ENCODE measurements around the gene ACAD8. TPM values are rescaled to one million over a fixed set of nuclear protein-coding genes. Genes with fewer than 3 reads are reported as not detected.

ACAD8 gene
- total and polyA plus RNA-seq, 2 of the 4 experiments (the other 2 are of a cell fraction): 11.1 to 21.2 TPM

GRCh38 chr11:134271978-134272377 is 18.6 kb downstream of the ACAD8 start:
- no TSS peak for BruUV-seq (replicated peaks)
- H3K4me2 ChIP-seq (ENCODE audit: low read depth, low read length): no peak overlapping the region
- H3K4me1 ChIP-seq (ENCODE audit: control insufficient read depth, insufficient read depth, low read length): peaks cover 1% of the 10 kb centered on the region; the same call in 1 of the 2 replicates
- intact Hi-C loops (cut with micrococcal nuclease) (no loop called here), in situ Hi-C loops (cut with MboI; ENCODE audit: low sequenced_read_pairs) (no loop called here), dilution Hi-C loops (cut with HindIII; ENCODE audit: low sequenced_read_pairs, unreplicated experiment) (no loop called here)
- ChIA-PET POLR2A (ENCODE audit: unreplicated experiment) (no interaction called here), CTCF (no interaction called here)
- no CpG with 5 or more reads among the region's 4 CpGs for WGBS, 2 experiments (ENCODE audit: extremely low coverage in 2 of 2, insufficient read length in 1 of 2)
- no peak overlapping the region for H3K18ac ChIP-seq (ENCODE audit: low read depth, low read length)
- peaks cover 52% of the 10 kb centered on the region for H3K27me3 ChIP-seq (ENCODE audit: control insufficient read depth, insufficient read depth, low read length)
- no peak overlapping the region for H2BK20ac ChIP-seq (ENCODE audit: low read depth, low read length)
- H3K79me1 ChIP-seq (ENCODE audit: low read depth in 1 of 2, low read length in 2 of 2): no peaks in the 10 kb centered on the region
- H2AFZ ChIP-seq (replicated peaks; ENCODE audit: low read length, poor library complexity): no peak overlapping the region
- no peak overlapping the region for H2AK9ac ChIP-seq (replicated peaks; ENCODE audit: low read depth, low read length, poor library complexity)
- TF ChIP-seq BHLHE40 (IDR thresholded peaks at IDR 0.05; ENCODE audit: low read depth, low read length) (no peak), RFX5 (IDR thresholded peaks at IDR 0.05; ENCODE audit: low read depth, low read length) (no peak), FOS (IDR thresholded peaks at IDR 0.05; ENCODE audit: low read depth, low read length) (no peak), RCOR1 (IDR thresholded peaks at IDR 0.05; ENCODE audit: insufficient replicate concordance, low read length) (no peak), CHD1 (IDR thresholded peaks at IDR 0.05; ENCODE audit: low read depth, low read length) (no peak), POLR2A (IDR thresholded peaks at IDR 0.05; ENCODE audit: low read depth, low read length) (no peak), MAZ (IDR thresholded peaks at IDR 0.05; ENCODE audit: borderline replicate concordance, low read depth, low read length) (no peak), USF2 (IDR thresholded peaks at IDR 0.05; ENCODE audit: low read depth, low read length) (no peak), SMC3 (IDR thresholded peaks at IDR 0.05; ENCODE audit: low read depth, low read length) (no peak), ELK1 (IDR thresholded peaks at IDR 0.05; ENCODE audit: borderline replicate concordance, low read depth, low read length) (no peak), RAD21 (IDR thresholded peaks at IDR 0.05; ENCODE audit: low read length) (no peak), MAFK (IDR thresholded peaks at IDR 0.05; ENCODE audit: low read depth, low read length) (no peak), CEBPB (IDR thresholded peaks at IDR 0.05; ENCODE audit: low read depth, low read length) (no peak), NFE2L2 (IDR thresholded peaks at IDR 0.05; ENCODE audit: low read depth, low read length) (no peak), MXI1 (IDR thresholded peaks at IDR 0.05; ENCODE audit: borderline replicate concordance, low read depth, low read length) (no peak)
- TF ChIP-seq, protein P1, sequence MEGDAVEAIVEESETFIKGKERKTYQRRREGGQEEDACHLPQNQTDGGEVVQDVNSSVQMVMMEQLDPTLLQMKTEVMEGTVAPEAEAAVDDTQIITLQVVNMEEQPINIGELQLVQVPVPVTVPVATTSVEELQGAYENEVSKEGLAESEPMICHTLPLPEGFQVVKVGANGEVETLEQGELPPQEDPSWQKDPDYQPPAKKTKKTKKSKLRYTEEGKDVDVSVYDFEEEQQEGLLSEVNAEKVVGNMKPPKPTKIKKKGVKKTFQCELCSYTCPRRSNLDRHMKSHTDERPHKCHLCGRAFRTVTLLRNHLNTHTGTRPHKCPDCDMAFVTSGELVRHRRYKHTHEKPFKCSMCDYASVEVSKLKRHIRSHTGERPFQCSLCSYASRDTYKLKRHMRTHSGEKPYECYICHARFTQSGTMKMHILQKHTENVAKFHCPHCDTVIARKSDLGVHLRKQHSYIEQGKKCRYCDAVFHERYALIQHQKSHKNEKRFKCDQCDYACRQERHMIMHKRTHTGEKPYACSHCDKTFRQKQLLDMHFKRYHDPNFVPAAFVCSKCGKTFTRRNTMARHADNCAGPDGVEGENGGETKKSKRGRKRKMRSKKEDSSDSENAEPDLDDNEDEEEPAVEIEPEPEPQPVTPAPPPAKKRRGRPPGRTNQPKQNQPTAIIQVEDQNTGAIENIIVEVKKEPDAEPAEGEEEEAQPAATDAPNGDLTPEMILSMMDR (conservative IDR thresholded peaks at IDR 0.05; ENCODE audit: low read depth, low read length): no peak
- no peak overlapping the region for H3K4me3 ChIP-seq (ENCODE audit: insufficient read depth, low read depth, low read length)
- H2BK5ac ChIP-seq (ENCODE audit: low read depth, low read length, poor library complexity, severe bottlenecking): no peak overlapping the region
- H3K9me3 ChIP-seq (ENCODE audit: control insufficient read depth, insufficient read depth, low read length): no peaks in the 10 kb centered on the region
- H2AK5ac ChIP-seq (ENCODE audit: low read depth, low read length): no peak overlapping the region
- H4K8ac ChIP-seq (ENCODE audit: low read depth in 2 of 2, low read length in 2 of 2): no peak overlapping the region
- no peak overlapping the region for H3K56ac ChIP-seq (ENCODE audit: extremely low read depth, insufficient read depth, low read length)
- H3K23ac ChIP-seq (ENCODE audit: low read depth, low read length): no peak overlapping the region
- H3K9ac ChIP-seq (ENCODE audit: low read depth, low read length): no peak overlapping the region
- ATAC-seq (ENCODE audit: low read depth) (no peak), DNase-seq (no peak)
- no peaks in the 10 kb centered on the region for H3K9me1 ChIP-seq (ENCODE audit: insufficient read depth, low read length)
- no peak overlapping the region for H3K4ac ChIP-seq (ENCODE audit: low read depth, low read length)
- no peaks in the 10 kb centered on the region for H4K20me1 ChIP-seq (ENCODE audit: insufficient read depth, low read length)
- no peak overlapping the region for H3K27ac ChIP-seq (ENCODE audit: insufficient read depth, low read length)
- no peak overlapping the region for H2BK120ac ChIP-seq (ENCODE audit: low read depth, low read length)
- H3K36me3 ChIP-seq (ENCODE audit: control insufficient read depth, insufficient read depth, low read length): no peaks in the 10 kb centered on the region
- H4K5ac ChIP-seq (ENCODE audit: low read depth, low read length): no peak overlapping the region
- no peak overlapping the region for H2BK15ac ChIP-seq (ENCODE audit: low read depth, low read length)
- no peak overlapping the region for H4K91ac ChIP-seq (ENCODE audit: insufficient read depth, low read depth, low read length)
- no peak overlapping the region for H3K14ac ChIP-seq (replicated peaks; ENCODE audit: low read depth, low read length)

Measured in IMR-90 (cell line).